Thymus (tissue), 11 donors: Measurements from ENCODE around the gene CAMK2B. TPM values are rescaled to one million over a fixed set of nuclear protein-coding genes. Genes with fewer than 3 reads are reported as not detected.
A peak's percentile ranks its signal among the peaks of the same experiment; 100 is the strongest.

Source experiments
- DNase-seq, 9 donors: peaks; one replicate each; pipeline ENCODE4 v3.0.0-alpha.2; 2013; ENCODE audit warnings: low spot score in 9 of 9, low read depth in 6 of 9, missing footprints in 1 of 9
- H3K27ac ChIP-seq, 2 donors: one replicate each; pipeline ENCODE4 v1.5.1; 2013; ENCODE audit warnings: control low read depth in 1 of 2, low read depth in 1 of 2, low read length in 1 of 2, mild to moderate bottlenecking in 1 of 2, moderate library complexity in 1 of 2
- H3K27me3 ChIP-seq, 2 donors: one replicate each; pipeline ENCODE4 v1.5.1; 2013; ENCODE audit warnings: low read length in 1 of 2; ENCODE audit not compliant: control insufficient read depth in 2 of 2, insufficient read depth in 1 of 2
- H3K36me3 ChIP-seq, 2 donors: one replicate each; pipeline ENCODE4 v1.5.1; 2013; ENCODE audit warnings: low read length in 1 of 2, mild to moderate bottlenecking in 1 of 2, moderate library complexity in 1 of 2; ENCODE audit not compliant: control insufficient read depth in 2 of 2, insufficient read depth in 2 of 2
- H3K4me1 ChIP-seq, 2 donors: one replicate each; pipeline ENCODE4 v1.5.1; 2013; ENCODE audit warnings: low read length in 2 of 2; ENCODE audit not compliant: control insufficient read depth in 2 of 2, insufficient read depth in 2 of 2
- H3K4me3 ChIP-seq, 2 donors: one replicate each; pipeline ENCODE4 v1.5.1; 2013; ENCODE audit warnings: low read length in 2 of 2, control low read depth in 1 of 2, mild to moderate bottlenecking in 1 of 2
- H3K9me3 ChIP-seq, 2 donors: one replicate each; pipeline ENCODE4 v1.5.1; 2013; ENCODE audit warnings: low read length in 1 of 2, mild to moderate bottlenecking in 1 of 2; ENCODE audit not compliant: control insufficient read depth in 2 of 2, insufficient read depth in 1 of 2
- WGBS: extraction: QIAGEN DNeasy Blood & Tissue Kit; methylation state at CpG from one replicate; pipeline ENCODE4 v1.1.7; 2013; 5-methylcytosine and 5-hydroxymethylcytosine counted together
- polyA plus RNA-seq: library from polyadenylated mRNA; stranded (reverse); fragments of 200-250 nt; gene quantifications from one replicate; pipeline ENCODE4 v1.2.3, GENCODE V29; 2013
- total RNA-seq: library from RNA; stranded (reverse); fragments of 120-200 nt; gene quantifications from one replicate; pipeline ENCODE4 v1.2.4, GENCODE V29; 2013
- donor health status: healthy.

The CAMK2B gene
- total and polyA plus RNA-seq, 2 donors: 0.85 to 3.1 TPM

DNA sequence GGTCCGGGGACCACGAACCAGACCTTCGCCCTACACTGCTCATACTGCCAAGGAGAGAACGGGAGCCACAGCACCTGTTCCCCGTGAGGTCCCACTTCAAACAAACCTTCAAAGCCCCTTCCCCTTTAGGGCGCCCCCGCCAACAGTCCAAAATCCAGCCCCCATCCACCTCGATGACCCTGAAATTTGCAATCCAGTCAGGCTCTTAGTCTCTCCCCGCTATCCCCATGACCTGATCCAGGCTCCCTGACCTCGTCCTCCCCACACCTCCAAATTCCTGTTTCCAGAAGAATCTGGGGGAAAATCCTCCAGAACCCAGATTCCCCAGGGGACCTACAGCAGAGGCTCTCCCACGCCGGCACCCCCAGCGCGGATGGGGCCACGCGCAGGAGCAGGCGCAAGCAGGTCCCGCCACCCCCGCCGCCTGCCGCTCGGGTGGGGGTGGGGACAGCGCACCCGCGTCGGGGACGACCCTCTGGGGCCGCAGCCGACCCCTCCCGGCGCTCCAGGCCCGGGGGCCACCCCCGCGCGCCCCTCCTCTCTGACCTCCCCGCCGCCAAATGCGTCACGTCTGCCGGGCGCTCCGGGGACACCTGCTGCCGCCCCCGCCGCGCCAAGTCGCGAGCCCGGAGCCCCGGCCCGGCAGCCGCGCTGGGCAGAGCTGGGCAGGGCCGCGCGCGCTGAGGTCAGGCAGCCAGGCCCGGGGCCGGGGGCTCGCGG, 753 bp downstream of the CAMK2B start:
- 6% methylated on average over 61 of the region's 61 CpGs for WGBS
- H3K27me3 ChIP-seq: peaks cover 44 to 69% of the 10 kb centered on the region in 2 donors
- H3K4me1 ChIP-seq: no peaks in the 10 kb centered on the region
- H3K4me3 ChIP-seq: peak overlapping the region in 1 of 2 donors; percentile 29
- no peak overlapping the region for H3K27ac ChIP-seq
- no peaks in the 10 kb centered on the region for H3K9me3 ChIP-seq
- no peak for DNase-seq
- no peaks in the 10 kb centered on the region for H3K36me3 ChIP-seq

DNA sequence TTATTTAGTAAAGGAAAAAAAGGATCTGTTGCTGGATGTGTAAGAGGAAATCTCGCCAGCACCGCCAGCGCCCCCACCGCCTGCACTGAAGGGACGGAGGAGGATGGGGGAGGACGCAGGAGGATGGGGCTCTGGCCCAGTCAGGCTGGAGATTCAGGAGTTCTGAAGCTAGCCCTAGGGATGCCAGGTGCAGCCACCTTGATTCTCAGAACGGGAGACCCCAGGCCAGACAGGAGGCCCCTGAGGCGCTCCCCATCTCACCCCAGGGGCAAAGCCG, 1.3 kb downstream of the CAMK2B start:
- no peaks in the 10 kb centered on the region for H3K4me1 ChIP-seq
- H3K27me3 ChIP-seq: peaks cover 44 to 72% of the 10 kb centered on the region in 2 donors
- no peaks in the 10 kb centered on the region for H3K9me3 ChIP-seq
- H3K27ac ChIP-seq: no peak overlapping the region
- DNase-seq: no peak
- H3K4me3 ChIP-seq: no peak overlapping the region
- WGBS: 15% methylated on average over 9 of the region's 9 CpGs
- no peaks in the 10 kb centered on the region for H3K36me3 ChIP-seq

DNA sequence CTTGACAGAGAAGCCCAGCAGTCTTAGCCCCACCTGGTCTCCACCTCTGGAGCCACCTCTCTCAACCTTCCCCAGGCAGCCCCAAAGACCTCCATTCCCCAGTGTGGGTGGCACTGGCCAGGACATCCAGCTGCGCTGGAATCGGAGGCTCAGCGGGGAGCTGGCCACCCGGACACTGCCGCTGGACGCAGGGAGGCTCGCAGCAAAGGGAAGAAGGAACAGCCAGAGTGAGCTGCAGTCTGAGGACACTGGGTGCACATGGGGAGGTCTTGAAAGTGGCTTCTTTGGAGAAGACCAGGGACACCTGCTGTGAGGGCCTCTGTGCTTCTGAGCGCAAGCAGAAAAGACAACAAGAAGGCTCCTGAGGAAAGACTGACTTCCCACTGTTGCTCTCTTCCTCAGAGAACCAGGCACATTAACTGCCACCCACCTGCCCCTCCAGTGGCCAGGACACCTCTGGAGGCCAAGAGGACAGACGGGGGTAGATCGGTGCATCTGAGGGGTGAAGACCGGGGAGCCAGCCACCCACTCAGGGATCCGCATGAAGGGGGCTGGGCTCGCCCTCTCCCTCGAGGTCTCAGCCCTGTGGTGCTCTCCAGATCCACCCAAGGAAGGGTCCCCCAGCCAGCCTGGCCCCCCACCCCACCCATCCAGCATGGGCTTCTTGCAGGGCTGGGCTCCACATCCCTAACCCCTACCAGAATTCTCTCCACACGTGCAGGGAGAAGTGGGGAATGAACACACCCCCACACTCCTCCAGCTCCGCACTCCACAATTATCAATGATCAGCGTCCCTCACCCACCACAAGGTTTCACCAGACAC, 1.8 kb downstream of the CAMK2B start:
- Histone ChIP-seq H3K9me3 (no peaks in the 10 kb centered on the region), H3K36me3 (no peaks in the 10 kb centered on the region), H3K4me1 (no peaks in the 10 kb centered on the region), H3K4me3 (no peak overlapping the region), H3K27me3 (peaks cover 44 to 73% of the 10 kb centered on the region in 2 donors), H3K27ac (no peak overlapping the region)
- DNase-seq: no peak
- WGBS: 86% methylated on average over 17 of the region's 17 CpGs

DNA sequence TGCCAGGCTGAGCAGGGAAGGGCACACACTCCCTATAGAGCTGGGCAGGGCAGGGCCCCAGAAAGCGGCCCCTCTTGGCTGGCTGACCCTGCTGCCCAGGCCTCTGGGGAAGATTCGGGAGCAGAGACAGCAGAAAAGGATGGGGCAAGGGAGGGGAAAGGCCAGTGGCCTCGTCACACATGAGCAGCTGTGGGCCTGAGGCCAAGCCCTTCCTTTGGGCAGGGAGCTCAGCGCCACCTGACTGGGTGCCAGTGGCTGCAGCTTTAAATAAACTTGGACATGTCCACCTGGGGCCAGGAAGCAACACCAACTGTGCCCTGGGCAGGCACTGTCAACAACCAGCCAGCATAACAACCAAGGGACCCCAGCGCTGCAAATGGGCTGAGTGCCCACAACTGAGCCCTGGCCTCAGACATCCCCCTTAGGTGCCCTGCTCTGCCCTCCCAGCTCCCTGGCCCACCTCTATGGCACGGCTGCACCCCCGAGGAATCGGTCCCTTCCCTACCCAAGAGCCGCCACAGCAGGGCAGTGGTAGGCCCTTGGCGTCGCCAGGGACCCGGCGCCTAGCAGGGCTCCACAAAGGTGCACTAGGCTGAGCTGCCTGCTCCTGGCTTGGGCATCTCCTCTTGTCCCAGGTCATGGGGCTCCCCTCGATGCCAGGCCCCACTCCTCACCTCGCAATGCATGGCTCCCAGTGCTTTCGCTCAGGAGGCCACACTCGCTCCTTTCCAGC, 2.6 kb downstream of the CAMK2B start:
- Histone ChIP-seq H3K36me3 (no peaks in the 10 kb centered on the region), H3K27ac (no peak overlapping the region), H3K9me3 (no peaks in the 10 kb centered on the region), H3K4me3 (no peak overlapping the region), H3K27me3 (peaks cover 44 to 75% of the 10 kb centered on the region in 2 donors), H3K4me1 (no peaks in the 10 kb centered on the region)
- WGBS: 95% methylated on average over 17 of the region's 17 CpGs
- DNase-seq: no peak

DNA sequence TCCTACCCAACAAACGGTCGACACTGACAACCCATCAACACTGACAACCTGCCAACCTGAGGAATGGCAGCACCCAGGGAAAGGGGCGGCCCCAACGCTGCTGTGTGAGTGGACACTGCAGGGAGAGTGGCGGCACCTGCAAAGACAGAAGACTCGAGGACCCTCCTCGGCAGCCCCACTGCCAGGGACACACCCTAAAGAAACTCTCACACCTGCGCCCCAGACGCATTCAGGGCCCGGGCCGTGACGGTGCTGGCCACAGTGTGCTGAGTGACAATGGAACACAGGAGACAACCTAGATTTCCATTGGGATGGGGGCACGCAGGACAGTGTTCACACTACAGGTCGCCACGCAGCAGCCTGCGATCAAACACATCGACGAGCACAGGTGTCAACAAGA, 3.6 kb downstream of the CAMK2B start:
- no peak for DNase-seq
- Histone ChIP-seq H3K27ac (no peak overlapping the region), H3K27me3 (peaks cover 41 to 69% of the 10 kb centered on the region in 2 donors), H3K9me3 (no peaks in the 10 kb centered on the region), H3K36me3 (no peaks in the 10 kb centered on the region), H3K4me1 (no peaks in the 10 kb centered on the region), H3K4me3 (no peak overlapping the region)
- WGBS: 92% methylated on average over 18 of the region's 18 CpGs

DNA sequence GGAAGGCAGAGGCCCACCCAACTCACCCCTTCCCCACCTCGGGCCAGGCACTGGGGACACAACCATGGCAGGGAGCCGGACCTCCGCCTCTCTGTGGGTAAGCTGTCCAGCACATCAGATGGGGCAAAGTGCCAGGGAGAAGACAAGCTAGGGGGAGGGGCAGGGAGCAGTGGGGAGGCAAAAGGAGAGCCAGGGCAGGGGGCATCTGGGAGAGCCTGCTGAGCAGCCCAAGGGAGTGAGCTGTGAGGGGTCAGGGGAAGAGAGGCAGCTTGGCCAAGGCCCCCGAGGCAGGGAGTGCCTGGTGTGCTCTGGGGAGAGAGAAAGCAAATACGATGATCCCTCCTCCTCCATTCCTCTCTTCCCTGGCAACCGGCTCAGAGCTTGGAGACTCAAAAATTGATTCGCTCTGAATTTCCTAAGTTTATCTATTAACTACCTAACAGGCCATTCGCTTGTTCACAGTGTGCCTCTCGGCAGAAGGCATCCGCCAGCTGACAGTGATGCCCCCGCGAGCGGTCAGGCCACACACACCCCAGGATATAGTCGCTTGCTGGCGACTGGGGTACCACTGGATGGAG, 4.5 kb downstream of the CAMK2B start:
- H3K4me3 ChIP-seq: no peak overlapping the region
- no peaks in the 10 kb centered on the region for H3K36me3 ChIP-seq
- no peaks in the 10 kb centered on the region for H3K9me3 ChIP-seq
- H3K4me1 ChIP-seq: no peaks in the 10 kb centered on the region
- no peak for DNase-seq
- peaks cover 31 to 61% of the 10 kb centered on the region in 2 donors for H3K27me3 ChIP-seq
- H3K27ac ChIP-seq: no peak overlapping the region
- 92% methylated on average over 15 of the region's 15 CpGs for WGBS

DNA sequence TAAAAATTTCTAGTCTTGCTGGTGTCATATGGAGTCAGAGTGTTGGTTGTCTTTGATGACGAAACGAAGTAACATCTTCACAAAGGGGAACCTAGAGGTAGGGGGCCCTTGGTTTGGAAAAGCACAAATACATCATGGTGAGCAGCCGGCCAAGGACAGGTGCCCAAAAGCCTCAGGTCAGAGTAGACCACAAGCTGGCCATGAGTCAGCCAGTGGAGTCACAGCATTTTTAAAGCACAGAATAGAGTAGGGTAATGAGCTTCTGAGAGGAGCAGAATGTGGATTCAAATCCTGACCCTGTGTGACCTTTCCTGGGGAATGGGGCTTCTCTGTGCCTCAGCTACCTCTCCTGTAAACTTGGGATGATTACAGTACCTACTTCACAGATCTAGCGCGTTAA, 5.3 kb downstream of the CAMK2B start:
- no peak overlapping the region for H3K27ac ChIP-seq
- H3K9me3 ChIP-seq: no peaks in the 10 kb centered on the region
- H3K4me1 ChIP-seq: no peaks in the 10 kb centered on the region
- no peak overlapping the region for H3K4me3 ChIP-seq
- H3K27me3 ChIP-seq: peaks cover 26 to 58% of the 10 kb centered on the region in 2 donors
- no peaks in the 10 kb centered on the region for H3K36me3 ChIP-seq
- no peak for DNase-seq
- WGBS: 97% methylated on average over 5 of the region's 5 CpGs

DNA sequence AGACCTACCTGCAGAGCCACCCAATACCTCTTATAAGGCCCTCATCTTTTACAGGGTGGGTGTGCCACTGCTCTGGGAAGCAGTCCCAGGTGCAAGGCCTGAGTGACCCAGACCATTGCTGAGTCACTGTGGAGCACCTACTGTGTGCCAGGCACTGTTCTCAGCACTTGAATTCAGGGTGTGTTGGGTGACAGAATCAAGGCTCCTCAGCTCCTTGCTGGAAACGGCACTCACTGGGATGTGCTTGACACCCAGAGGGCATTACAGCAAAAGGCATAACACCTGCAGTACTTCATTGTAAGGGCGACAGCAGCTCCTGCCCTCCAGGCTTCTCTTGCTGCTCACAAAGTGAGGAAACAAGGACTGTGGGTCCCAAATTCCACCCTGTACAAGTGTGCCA, 7.1 kb downstream of the CAMK2B start:
- no peak overlapping the region for H3K4me3 ChIP-seq
- H3K9me3 ChIP-seq: no peaks in the 10 kb centered on the region
- no peaks in the 10 kb centered on the region for H3K4me1 ChIP-seq
- no peak for DNase-seq
- 96% methylated on average over 2 of the region's 2 CpGs for WGBS
- H3K27ac ChIP-seq: no peak overlapping the region
- H3K36me3 ChIP-seq: no peaks in the 10 kb centered on the region
- H3K27me3 ChIP-seq: peaks cover 9 to 47% of the 10 kb centered on the region in 2 donors
